Stimulated activated CD4-positive, alpha-beta T cell treated with anti-CD3 and anti-CD28 coated beads, Interleukin-1b, Interleukin-23, amount 100 ng/mL, for 1 hour (primary cell): ENCODE data around the gene RNF181.
"Not testable (repeated sequence)": the region's sequence is repeated elsewhere in the genome, so short reads cannot be mapped to it uniquely, and the experiment has no call there.

Experiments used
- DNase-seq, 2 donors: peaks; one replicate each; pipeline ENCODE4 v3.0.0-alpha.2; 2020; ENCODE audit warnings: low read depth in 2 of 2

RNF181 gene

GRCh38 chr2:85596486-85597143, 1.1 kb downstream of the RNF181 start:
- DNase-seq: no peak

- DNase-seq: no peak
These were observed 1.7 kb downstream of the RNF181 start for GRCh38 chr2:85597241-85597640.

GRCh38 chr2:85598594-85599340, 3.2 kb downstream of the RNF181 start:
- no peak for DNase-seq

GRCh38 chr2:85599468-85600234, 4.1 kb downstream of the RNF181 start:
- no peak for DNase-seq

GRCh38 chr2:85600235-85600575, 4.7 kb downstream of the RNF181 start:
- no peak for DNase-seq

- DNase-seq: no peak
These were observed 5.6 kb downstream of the RNF181 start for GRCh38 chr2:85600951-85601770.

GRCh38 chr2:85601771-85602475, 6.4 kb downstream of the RNF181 start:
- no peak for DNase-seq

- DNase-seq: peak; percentile 60 to 85
These were observed 7.1 kb downstream of the RNF181 start, which contains the start of gene TMEM150A for GRCh38 chr2:85602476-85603234. TSS of gene TMEM150A (minus strand) at chr2:85602698. CDS start at chr2:85601948, 750 bp downstream.

GRCh38 chr2:85604133-85604444, 8.5 kb downstream of the RNF181 start:
- not testable (repeated sequence) for DNase-seq

GRCh38 chr2:85604568-85605339, 9.2 kb downstream of the RNF181 start:
- no peak for DNase-seq

- DNase-seq: no peak
These were observed 10.0 kb downstream of the RNF181 start for GRCh38 chr2:85605406-85606115.

GRCh38 chr2:85606116-85606455, 10.5 kb downstream of the RNF181 start:
- no peak for DNase-seq

- DNase-seq: no peak
These were observed 12.0 kb downstream of the RNF181 start for GRCh38 chr2:85607268-85608215.

GRCh38 chr2:85611217-85611704, 15.7 kb downstream of the RNF181 start:
- DNase-seq: no peak

- DNase-seq: peak; percentile 37 to 65
These were observed 16.4 kb downstream of the RNF181 start, which contains the start of gene C2orf68 for GRCh38 chr2:85611705-85612587. TSS of gene C2orf68 (minus strand) at chr2:85612066. CDS start at chr2:85611984, 82 bp downstream.

- no peak for DNase-seq
These were observed 18.4 kb downstream of the RNF181 start for GRCh38 chr2:85613717-85614515.
